K562 (cell line): ENCODE data around the gene TBC1D20. TPM values are rescaled to one million over a fixed set of nuclear protein-coding genes. Genes with fewer than 3 reads are reported as not detected.

Experiments used
- C11orf30 ChIP-seq: fragments of 450-650 bp; IDR thresholded peaks from 2 replicates; pipeline ENCODE4 v1.6.1; 2016; ENCODE audit warnings: low read depth, mild to moderate bottlenecking
- CREBBP ChIP-seq: IDR thresholded peaks from one replicate; pipeline ENCODE4 v1.6.1; 2012; ENCODE audit warnings: low read depth, mild to moderate bottlenecking, control low read depth, inconsistent platforms, low read length
- ETV5 ChIP-seq: sonication (generic); formaldehyde crosslinking; IDR thresholded peaks from 2 replicates; pipeline ENCODE4 v1.4.0; 2020; ENCODE audit warnings: low read depth, mild to moderate bottlenecking, missing genetic modification reagents
- FOXJ2 ChIP-seq: fragments of 200-800 bp; sonication (Bioruptor generic); IDR thresholded peaks from 2 replicates; pipeline ENCODE4 v1.6.1; 2016; ENCODE audit warnings: missing genetic modification characterization, missing compliant biosample characterization
- FOXO4 ChIP-seq: fragments of 450-650 bp; formaldehyde crosslinking; IDR thresholded peaks from 2 replicates; pipeline ENCODE4 v1.4.0; 2020; ENCODE audit warnings: mild to moderate bottlenecking, moderate library complexity
- HEY1 ChIP-seq: fragments of 250-450 bp; sonication (Bioruptor Pico); IDR thresholded peaks from 2 replicates; pipeline ENCODE4 v1.5.0; 2020; ENCODE audit warnings: mild to moderate bottlenecking, moderate library complexity, borderline replicate concordance
- JUN ChIP-seq, 2 experiments: sonication (generic) in 1 of 2; formaldehyde crosslinking in 1 of 2; IDR thresholded peaks; 2 replicates each; pipeline versions ENCODE4 v1.6.1 to v1.8.0; 2012 to 2022; ENCODE audit warnings: borderline replicate concordance in 2 of 2, mild to moderate bottlenecking in 2 of 2, improper control_type of control experiment in 1 of 2, low read depth in 1 of 2, low read length in 1 of 2, missing genetic modification reagents in 1 of 2
- KHSRP ChIP-seq: fragments of 450-650 bp; IDR thresholded peaks from 2 replicates; pipeline ENCODE4 v1.6.1; 2017
- MAZ ChIP-seq, 2 experiments: fragments of 450-650 bp in 1 of 2; sonication (generic) in 1 of 2; formaldehyde crosslinking; IDR thresholded peaks in 1 of 2; conservative IDR thresholded peaks in 1 of 2; 2 replicates each; pipeline versions ENCODE4 v1.4.0 to v1.5.0; 2020; ENCODE audit warnings: mild to moderate bottlenecking in 1 of 2, missing genetic modification reagents in 1 of 2
- TRIM25 ChIP-seq: fragments of 450-650 bp; IDR thresholded peaks from 2 replicates; pipeline ENCODE4 v1.7.0; 2016; ENCODE audit warnings: borderline replicate concordance
- U2AF2 ChIP-seq: fragments of 200-400 bp; formaldehyde crosslinking; optimal IDR thresholded peaks from 2 replicates; pipeline ENCODE3; 2017; ENCODE audit warnings: low read depth, mild to moderate bottlenecking, low read length
- ZFX ChIP-seq: sonication (generic); formaldehyde crosslinking; IDR thresholded peaks from 2 replicates; pipeline ENCODE4 v1.8.0; 2022; ENCODE audit warnings: mild to moderate bottlenecking, missing genetic modification reagents, moderate library complexity
- ZKSCAN1 ChIP-seq: fragments of 150-350 bp; IDR thresholded peaks from 2 replicates; pipeline ENCODE4 v1.6.1; 2016; ENCODE audit warnings: low read depth, low read length
- ZNF143 ChIP-seq: sonication (generic); formaldehyde crosslinking; IDR thresholded peaks from 2 replicates; pipeline ENCODE4 v1.9.0; 2022; ENCODE audit warnings: mild to moderate bottlenecking, missing genetic modification reagents
- ZNF239 ChIP-seq: fragments of 250-450 bp; sonication (Bioruptor Pico); IDR thresholded peaks from 2 replicates; pipeline ENCODE4 v1.4.0; 2020; ENCODE audit warnings: mild to moderate bottlenecking
- ZNF77 ChIP-seq: fragments of 250-450 bp; sonication (Bioruptor Pico); IDR thresholded peaks from 2 replicates; pipeline ENCODE4 v1.5.0; 2020
- ZNF79 ChIP-seq: fragments of 250-450 bp; sonication (Bioruptor Pico); IDR thresholded peaks from 2 replicates; pipeline ENCODE4 v1.4.0; 2020; ENCODE audit warnings: low read depth, mild to moderate bottlenecking, moderate library complexity
- polyA plus RNA-seq, 8 experiments: library from polyadenylated mRNA; depleted of rRNA in 4 of 8; stranded (reverse) in 5 of 8; unstranded in 3 of 8; fragments of >200 nt; fragmentation: Nextera tagmentation in 2 of 8; fragmentation: Illumina TruSeq in 1 of 8; extraction: Ambion mirVana in 2 of 8; extraction: Trizol in 1 of 8; gene quantifications; 2 replicates each; pipeline versions ENCODE4 v1.2.1 to v1.2.3, GENCODE V29; 2011 to 2014; ENCODE audit warnings: inconsistent platforms in 1 of 8, missing spikeins in 1 of 8
- total RNA-seq, 7 experiments: library from RNA; depleted of rRNA in 6 of 7; stranded (reverse); fragments of >200 nt in 6 of 7; fragmentation: Illumina TruSeq in 2 of 7; extraction: Trizol in 2 of 7; gene quantifications; 2 replicates each; pipeline versions ENCODE4 v1.2.1 to v1.2.3, GENCODE V29; 2011 to 2021; ENCODE audit warnings: low replicate concordance in 1 of 7
- TF ChIP-seq, protein P1 (sequence below): sonication (generic); formaldehyde crosslinking; IDR thresholded peaks from 2 replicates; pipeline ENCODE4 v1.9.0; 2022; ENCODE audit warnings: mild to moderate bottlenecking, missing genetic modification reagents
- TF ChIP-seq, protein P2 (sequence below): fragments of 250-450 bp; sonication (Bioruptor Pico); IDR thresholded peaks from 2 replicates; pipeline ENCODE4 v1.8.0; 2021; ENCODE audit warnings: borderline replicate concordance, mild to moderate bottlenecking, moderate library complexity; ENCODE audit not compliant: poor library complexity, severe bottlenecking
- TF ChIP-seq, protein P3 (sequence below): IDR thresholded peaks from 2 replicates; pipeline ENCODE4 v1.6.1; 2012; ENCODE audit warnings: low read depth, low read length, improper control_type of control experiment, borderline replicate concordance

Gene TBC1D20
- total and polyA plus RNA-seq, 9 of the 15 experiments (the other 6 are each of a cell fraction or from before 2014, with no cell fraction given), result 7.0 to 25.3 (median 15.1) TPM

DNA sequence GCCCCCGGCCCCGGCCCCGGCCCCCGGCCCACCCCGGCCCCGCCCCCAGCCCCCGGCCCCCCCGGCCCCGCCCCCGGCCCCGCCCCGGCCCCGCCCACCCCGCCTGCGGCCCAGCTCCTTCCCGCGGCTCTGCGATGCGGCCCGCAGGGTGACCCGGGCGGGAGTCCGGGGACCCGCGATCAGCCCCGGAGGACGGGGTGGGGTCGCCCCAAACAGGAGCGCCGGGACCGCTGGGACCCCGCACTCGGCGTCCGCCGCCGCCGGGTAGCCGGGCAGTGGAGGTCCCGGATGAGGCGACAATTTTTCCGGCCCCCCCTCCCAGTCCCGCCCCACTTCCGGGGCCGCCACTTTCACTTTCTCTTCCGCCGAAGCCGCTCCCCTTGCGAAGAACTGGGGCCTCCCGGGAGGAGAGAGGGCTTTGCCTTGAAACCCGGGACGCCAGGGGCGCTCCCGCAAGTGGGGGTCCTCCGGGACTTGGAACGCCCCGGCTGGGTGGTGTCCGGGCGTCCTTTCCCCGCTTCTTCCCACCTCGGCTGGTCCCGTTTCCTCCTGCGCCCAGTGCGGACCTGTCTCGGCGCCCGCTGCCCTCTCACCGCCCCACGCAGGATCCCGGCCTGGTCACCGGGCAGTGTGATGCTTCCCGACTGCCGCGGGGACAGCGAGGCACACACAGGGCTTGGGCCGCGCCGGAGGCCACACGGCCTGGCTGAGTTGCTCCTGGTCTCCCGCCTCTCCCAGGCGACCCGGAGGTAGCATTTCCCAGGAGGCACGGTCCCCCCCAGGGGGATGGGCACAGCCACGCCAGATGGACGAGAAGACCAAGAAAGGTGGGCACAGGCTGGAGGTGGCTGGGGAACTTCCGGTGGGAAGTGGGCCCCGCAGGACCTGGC lies 54.1 kb downstream of the TBC1D20 start, which contains the start of gene RBCK1 (continued):
- TF ChIP-seq, protein P1, sequence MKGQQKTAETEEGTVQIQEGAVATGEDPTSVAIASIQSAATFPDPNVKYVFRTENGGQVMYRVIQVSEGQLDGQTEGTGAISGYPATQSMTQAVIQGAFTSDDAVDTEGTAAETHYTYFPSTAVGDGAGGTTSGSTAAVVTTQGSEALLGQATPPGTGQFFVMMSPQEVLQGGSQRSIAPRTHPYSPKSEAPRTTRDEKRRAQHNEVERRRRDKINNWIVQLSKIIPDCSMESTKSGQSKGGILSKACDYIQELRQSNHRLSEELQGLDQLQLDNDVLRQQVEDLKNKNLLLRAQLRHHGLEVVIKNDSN (CRISPR knock-in tag), result peak; percentile 36; the same call in 1 of the 2 replicates
- TF ChIP-seq U2AF2 (no peak), ZNF77 (CRISPR knock-in tag) (no peak), MAZ (CRISPR knock-in tag; conservative IDR thresholded peaks at IDR 0.05 in 1 of 2, IDR thresholded peaks at IDR 0.05 in 1 of 2) (peak; percentile 42 to 43; a peak in 2 of 4 replicates), ZFX (CRISPR knock-in tag) (peak; percentile 80), C11orf30 (peak; percentile 16; the same call in 1 of the 2 replicates), FOXO4 (no peak), ZNF239 (CRISPR knock-in tag) (no peak), CREBBP (no peak), ETV5 (CRISPR knock-in tag) (peak; percentile 72; the same call in 1 of the 2 replicates), KHSRP (no peak), TRIM25 (no peak), HEY1 (CRISPR knock-in tag) (no peak), ZNF79 (CRISPR knock-in tag) (no peak), FOXJ2 (no peak), JUN (IDR thresholded peaks at IDR 0.05; ENCODE audit: borderline replicate concordance, low read depth, low read length) (no peak), JUN (CRISPR knock-in tag; IDR thresholded peaks at IDR 0.05; ENCODE audit: borderline replicate concordance) (no peak), ZNF143 (CRISPR knock-in tag) (0 out of 2 replicates have a peak, but pooled peaks have one; percentile 25), ZKSCAN1 (0 out of 2 replicates have a peak, but pooled peaks have one; percentile 20)
- TF ChIP-seq, protein P2, sequence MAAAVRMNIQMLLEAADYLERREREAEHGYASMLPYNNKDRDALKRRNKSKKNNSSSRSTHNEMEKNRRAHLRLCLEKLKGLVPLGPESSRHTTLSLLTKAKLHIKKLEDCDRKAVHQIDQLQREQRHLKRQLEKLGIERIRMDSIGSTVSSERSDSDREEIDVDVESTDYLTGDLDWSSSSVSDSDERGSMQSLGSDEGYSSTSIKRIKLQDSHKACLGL (CRISPR knock-in tag), result no peak
- TF ChIP-seq, protein P3, sequence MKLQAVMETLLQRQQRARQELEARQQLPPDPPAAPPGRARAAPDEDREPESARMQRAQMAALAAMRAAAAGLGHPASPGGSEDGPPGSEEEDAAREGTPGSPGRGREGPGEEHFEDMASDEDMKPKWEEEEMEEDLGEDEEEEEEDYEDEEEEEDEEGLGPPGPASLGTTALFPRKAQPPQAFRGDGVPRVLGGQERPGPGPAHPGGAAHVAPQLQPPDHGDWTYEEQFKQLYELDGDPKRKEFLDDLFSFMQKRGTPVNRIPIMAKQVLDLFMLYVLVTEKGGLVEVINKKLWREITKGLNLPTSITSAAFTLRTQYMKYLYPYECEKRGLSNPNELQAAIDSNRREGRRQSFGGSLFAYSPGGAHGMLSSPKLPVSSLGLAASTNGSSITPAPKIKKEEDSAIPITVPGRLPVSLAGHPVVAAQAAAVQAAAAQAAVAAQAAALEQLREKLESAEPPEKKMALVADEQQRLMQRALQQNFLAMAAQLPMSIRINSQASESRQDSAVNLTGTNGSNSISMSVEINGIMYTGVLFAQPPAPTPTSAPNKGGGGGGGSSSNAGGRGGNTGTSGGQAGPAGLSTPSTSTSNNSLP, result no peak
